COLO668 (cell line): ENCODE measurements around the gene WHAMM.

ENCODE experiments used
- DNase-seq: peaks from one replicate; lab custom pipeline; 2025; ENCODE audit not compliant: unreplicated experiment; lab: John Stamatoyannopoulos, UW

The WHAMM gene

GRCh38 chr15:82833362-82833682 is 23.9 kb downstream of the WHAMM start:
- DNase-seq = no peak

DNA sequence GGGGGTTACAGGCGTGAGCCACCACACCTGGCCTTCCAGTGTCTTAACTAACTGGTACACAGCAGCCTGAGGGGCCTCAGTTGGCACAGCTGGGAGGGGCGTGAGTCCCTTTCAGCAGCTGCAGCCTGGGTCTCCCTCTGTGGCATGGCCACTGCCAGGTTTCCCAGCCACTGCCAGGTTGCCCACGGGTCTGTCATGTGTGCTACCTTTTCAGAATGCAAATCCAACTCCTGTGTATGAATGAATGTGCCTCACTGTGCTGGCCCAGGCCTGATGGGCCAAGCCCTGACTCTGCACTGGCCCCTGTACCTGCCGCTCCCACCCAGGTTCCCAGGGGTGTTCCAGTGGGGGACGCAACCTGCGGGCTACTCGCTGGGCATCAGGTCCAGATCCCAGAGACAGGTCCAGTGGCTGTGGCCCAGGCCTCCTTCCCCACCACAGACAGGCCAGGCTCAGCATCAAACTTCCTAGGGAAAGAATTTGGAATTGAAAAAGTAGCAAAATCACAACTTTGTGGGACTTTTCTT is 26.0 kb downstream of the WHAMM start:
- DNase-seq = no peak

DNA sequence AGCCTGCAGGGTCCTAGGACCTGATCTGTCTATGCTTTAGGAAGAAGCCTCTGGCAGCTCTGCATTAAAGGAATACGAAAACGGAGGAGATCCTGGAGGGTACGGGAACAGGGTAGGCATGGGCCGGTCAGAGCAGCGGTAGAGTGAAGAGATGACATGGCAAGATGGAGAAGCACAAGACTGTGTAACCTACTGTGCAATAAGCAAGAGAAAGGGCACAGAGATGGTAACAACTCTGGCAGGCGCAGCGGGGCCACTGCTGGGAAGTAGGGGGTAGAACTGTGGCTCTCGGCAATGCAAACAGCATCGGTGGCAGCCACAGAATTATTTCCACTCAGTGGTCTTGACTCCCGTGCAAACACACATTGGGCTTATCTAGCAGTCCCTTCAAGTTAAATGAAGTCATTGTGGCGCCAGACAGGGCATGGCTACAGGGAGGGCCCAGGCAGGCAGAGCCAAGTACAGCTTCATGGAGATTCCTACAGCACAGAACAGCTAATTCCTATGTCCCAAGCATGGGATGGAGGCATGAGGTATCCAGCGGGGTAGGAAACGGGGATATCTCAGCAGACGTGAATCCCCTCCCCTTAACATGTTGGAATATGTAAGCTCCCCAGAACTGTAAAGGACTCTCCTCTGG is 28.8 kb downstream of the WHAMM start:
- DNase-seq = no peak

- no peak for DNase-seq
Observed at GRCh38 chr15:82839136-82839535, 29.7 kb downstream of the WHAMM start.

DNA sequence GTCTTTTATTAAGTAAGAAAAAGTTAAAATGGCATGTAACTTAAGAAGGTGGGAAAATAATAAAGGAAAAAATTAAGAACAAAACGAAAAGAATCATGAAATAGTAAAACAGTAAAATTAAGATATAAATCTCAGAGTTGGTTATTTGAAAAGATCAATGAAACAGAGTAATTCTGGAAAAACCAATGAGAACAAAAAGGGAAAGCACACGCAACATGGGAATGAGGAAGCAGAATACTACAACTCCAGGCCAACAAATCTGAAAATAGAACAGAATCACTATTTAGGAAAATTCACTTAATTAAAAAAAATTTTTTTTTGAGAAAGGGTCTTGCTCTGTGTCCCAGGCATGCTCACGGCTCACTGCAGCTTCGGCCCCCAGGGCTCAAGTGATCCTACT is 30.7 kb downstream of the WHAMM start:
- DNase-seq = no peak

DNA sequence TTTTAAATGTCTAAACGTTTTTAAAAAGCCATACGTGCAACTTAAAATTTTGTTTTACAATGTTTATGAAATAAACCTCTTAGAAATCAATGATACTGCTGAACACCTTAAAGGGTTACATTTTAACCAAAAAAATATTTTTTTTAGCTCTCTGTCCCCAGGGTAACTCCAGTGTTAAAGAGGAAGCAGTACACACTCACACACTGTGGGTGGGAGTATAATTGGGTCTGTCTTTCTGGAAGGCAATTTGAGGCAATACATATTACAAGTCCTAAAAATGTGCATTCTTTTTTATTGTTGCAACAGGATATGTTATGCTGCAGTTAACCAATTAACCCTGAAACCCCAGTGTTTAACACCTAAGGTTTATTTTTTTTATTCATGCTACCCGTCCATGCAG is 34.1 kb downstream of the WHAMM start:
- DNase-seq = no peak

DNA sequence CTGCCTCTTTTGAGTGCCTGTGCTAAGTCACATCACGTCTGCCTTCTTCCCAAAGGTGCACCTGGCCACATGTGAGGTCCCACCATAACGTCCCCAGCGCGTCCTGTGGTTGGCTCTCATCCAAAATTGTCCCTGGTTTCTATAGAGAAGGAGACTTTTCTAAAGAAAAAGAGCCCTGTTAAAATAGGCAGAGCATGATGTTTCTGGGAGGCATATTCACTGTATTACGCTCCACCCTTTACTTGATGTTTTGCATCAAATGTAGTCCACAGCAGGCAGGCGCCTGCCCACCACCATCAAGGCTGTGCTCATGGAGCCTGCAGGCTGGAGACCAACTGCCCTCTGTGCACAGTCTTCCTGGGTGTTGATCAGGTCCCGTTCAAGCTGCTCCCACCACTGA is 36.3 kb downstream of the WHAMM start:
- DNase-seq = no peak

DNA sequence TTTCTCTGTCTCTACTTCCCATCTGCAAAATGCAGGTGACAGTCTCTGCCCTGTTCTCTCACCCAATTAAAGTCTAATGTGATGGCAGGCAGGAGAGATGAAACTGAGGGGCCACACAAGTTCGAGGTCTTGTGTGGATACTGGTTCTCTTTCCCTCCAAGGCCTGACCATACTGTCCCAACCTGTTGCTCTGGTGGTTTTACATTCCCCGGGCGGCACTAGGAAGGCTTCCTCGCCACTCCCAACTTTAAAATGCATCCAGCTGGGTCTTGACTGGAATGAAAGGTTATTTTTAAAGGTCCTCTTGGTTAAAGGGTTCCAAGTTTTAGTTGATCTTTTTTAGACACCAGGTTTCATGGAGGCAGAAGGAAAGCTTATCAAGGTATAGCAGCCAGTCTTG is 37.2 kb downstream of the WHAMM start:
- DNase-seq = no peak

- no peak for DNase-seq
Observed at GRCh38 chr15:82847703-82848102, 38.3 kb downstream of the WHAMM start.

DNA sequence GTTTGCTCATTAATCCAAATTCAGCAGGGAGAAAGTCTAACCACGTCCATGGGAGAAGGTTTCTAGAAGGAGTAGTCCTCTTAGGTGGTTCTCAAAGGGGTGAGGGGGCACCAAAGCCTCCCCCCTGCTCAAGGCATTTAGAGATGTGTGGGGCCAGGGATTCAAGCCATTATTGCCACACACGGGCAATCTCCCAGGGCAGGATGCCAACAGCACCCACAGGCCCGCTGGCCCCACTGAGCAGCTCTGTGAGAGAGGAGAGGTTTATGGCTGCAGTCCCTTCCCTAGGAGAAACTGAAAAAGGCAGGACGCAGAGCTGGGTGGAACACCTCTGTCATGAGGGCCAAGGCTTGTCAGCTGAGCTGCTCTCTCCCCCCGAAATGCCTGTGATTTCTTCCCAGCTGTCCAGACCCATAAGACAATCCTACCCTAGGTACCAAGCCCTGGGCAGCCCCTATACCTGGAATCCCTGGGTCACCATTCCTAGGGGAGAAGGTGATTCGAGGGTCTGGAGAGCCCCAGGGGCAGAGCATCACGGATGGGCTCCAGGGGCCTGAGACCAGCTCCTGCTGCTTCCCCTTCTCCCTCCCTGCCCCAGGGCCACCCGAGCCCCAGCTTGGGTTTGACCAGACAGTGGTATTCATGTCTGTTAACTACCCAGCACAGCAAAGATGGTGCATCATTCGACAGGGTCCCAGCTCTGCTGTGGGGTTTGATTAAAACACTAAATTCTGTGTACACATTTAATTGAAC is 39.0 kb downstream of the WHAMM start:
- DNase-seq = no peak

DNA sequence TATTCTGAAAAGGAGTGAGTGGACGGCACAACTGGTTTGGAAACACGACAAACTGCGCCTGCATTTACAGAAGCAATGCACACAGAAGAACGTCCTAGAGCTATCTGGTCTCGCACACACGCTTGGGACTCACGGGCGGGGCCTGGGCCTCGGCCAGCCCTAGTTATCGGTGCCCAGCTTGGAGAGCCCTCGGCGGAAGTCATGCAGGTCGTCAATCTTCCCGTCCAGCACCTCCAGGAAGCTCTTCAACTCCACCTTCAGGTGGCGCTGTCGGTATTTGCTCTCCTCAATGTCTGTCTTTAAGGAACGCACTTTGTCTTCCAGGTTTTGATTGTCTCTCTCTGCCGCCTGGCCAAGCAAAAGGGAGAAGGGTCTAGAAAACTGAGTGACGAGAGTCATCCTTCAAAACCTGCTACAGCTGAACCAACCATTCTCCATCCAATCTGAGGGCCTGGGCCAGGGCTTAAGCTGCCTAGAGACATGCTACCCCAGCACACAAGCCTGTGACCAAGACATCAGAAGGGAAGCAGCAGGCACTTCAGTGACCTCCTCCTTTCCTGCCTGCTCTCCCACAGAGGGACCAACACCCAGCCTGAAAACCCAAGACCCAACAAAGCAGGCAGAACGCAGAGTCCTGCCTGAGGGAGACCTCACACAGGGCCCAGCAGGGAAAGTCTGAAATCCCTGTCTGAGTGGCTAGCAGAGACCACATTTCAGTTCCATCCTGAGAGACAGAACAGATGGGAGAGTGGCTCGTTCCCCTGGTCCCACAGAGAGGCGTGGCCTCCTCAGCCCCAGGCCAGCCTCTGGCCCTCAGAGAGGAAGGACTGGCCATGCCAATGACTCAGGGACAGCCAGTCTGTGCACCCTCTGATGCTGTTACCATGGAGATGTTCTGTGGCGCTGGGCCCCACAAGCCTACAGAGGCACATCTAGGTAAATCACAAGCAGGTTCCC is 40.4 kb downstream of the WHAMM start:
- peak; percentile 33 for DNase-seq

- no peak for DNase-seq
Observed at GRCh38 chr15:82850731-82851130, 41.3 kb downstream of the WHAMM start.

GRCh38 chr15:82851306-82851850 is 42.0 kb downstream of the WHAMM start:
- DNase-seq = no peak

- DNase-seq = no peak
Observed at GRCh38 chr15:82851981-82852511, 42.6 kb downstream of the WHAMM start.

GRCh38 chr15:82852941-82853561 is 43.6 kb downstream of the WHAMM start:
- no peak for DNase-seq

GRCh38 chr15:82854554-82854953 is 45.1 kb downstream of the WHAMM start:
- no peak for DNase-seq

DNA sequence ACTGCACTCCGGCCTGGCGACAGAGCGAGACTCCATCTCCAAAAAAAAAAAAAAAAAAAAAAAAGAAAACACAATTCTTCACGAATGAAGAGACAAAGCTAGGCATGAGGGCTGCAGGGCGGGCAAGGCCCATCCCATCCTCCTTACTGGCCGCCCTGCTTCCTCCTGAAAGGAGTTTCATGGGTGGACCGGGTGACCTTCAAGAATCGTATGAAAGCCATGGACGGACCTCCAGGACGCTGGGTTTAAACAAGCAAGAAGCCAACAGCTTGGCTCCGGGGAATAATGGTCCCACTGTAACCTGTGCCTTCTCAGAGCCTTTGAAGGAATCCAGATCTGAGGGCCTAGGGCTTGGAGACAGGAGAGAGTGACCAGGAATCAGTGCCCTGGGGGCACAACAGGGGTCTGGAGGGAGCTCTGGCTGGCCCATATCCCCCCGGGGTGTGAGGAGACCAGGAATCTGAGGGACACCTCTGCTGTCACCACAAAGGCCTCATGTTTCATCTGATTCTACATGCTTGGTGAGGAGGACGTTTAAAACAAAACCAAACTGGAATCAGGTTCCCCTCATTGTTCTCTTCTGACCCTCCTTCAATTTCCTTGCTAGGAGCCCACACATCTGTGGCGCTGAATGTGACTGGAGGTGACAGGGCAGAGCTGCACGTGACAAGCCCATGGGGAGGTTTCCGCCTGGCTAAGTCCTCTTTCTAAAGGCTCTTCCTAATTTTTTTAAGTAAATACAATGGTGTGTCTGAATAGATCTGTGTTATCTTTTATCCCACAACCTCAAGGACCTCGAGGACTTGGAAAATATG is 46.1 kb downstream of the WHAMM start:
- no peak for DNase-seq

DNA sequence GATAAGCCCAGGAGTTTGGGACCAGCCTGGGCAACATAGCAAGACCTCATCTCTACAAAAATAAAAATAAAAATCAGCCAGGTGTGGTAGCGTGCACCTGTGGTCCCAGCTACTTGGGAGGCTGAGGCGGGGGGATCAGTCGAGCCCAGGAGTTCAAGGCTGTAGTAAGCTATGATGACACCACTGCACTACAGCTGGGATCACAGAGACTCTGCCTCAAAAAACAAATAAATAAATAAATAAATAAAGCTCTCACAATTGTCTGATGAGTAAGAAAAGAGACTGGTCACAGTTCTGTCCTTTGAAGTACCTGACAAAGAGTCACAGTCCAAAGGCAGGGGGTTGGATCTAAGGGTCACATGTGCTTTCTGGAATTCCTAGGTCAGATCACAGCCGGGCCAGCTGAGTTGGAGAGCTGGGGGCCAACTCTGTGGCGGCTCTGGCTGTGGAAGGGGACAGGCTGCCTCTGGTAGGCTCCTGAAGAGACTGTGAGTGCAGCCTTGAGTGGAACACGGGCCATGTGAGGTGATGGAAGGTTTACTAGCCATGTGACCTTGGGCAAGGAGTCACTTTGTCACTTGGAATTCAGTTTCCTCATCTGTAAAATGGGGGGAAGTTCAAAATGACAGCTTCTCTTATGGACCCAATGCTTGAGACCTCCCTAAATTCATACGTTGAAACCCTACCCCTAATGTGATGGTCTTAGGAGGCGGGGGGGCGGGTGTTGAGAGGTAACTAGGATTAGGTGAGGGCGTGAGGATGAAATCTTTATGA is 47.2 kb downstream of the WHAMM start:
- DNase-seq = no peak

DNA sequence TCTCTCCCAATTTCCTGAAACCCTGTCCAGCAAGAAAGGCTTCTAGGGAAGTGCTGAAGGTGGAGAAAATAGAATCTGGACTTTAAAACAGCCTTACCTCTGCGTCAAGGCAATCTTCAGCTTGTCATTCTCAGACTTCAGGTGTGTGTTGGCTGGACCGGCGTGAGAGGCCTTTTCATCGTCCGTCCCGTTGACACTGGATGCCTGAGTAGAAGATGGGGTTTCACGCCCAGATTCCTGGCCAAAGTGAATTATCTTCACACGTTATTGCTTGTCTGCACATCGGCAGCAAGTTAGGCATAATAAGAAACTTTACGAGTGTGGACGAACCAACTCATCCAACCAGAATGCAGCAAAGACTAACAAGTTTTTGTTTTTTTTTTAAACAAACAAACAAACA is 49.5 kb downstream of the WHAMM start:
- no peak for DNase-seq
